Measurements from ENCODE around the gene ZBTB8A.

DNA sequence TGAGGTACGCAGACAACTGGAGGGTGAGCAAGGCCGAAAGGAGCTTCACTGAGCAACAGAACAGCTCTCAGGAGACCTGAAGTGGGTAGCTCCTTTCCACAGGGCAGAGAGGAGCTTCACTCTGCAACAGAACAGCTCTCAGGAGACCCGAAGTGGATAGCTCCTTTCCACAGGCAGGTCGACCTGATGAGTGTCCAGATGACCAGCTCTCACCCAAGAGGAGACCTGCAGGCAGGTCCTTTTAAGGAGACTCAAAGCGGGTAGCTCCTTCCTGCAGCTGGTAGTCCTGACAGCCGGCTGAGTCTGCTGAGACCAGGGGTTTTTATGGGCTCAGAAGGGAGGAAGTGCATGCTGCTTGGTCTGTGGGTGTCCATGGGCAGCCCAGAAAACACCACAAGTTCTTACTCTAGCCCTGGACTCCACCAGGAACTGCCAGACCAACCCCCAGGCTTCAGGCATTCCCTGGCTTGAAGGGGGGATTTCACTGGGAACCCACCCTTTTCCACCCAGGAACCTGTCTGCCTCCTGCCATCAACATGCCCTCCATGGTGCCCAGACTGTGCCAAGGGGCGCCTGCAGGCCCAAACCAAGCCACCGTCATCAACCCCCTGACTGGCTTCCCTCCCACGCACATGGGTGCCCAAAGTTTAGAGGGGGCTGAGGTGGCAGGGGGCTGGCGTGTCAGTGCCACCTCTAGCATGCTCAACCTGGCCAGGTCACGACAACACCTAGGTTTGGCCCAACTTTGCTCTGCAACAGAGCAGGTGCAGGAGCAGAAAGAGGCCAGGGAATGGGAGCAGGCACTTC is 67.5 kb downstream of the ZBTB8A start:
- TF ChIP-seq, protein P1, sequence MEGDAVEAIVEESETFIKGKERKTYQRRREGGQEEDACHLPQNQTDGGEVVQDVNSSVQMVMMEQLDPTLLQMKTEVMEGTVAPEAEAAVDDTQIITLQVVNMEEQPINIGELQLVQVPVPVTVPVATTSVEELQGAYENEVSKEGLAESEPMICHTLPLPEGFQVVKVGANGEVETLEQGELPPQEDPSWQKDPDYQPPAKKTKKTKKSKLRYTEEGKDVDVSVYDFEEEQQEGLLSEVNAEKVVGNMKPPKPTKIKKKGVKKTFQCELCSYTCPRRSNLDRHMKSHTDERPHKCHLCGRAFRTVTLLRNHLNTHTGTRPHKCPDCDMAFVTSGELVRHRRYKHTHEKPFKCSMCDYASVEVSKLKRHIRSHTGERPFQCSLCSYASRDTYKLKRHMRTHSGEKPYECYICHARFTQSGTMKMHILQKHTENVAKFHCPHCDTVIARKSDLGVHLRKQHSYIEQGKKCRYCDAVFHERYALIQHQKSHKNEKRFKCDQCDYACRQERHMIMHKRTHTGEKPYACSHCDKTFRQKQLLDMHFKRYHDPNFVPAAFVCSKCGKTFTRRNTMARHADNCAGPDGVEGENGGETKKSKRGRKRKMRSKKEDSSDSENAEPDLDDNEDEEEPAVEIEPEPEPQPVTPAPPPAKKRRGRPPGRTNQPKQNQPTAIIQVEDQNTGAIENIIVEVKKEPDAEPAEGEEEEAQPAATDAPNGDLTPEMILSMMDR (IDR thresholded peaks at IDR 0.05): no peak
- no peak for TF ChIP-seq POLR2A (IDR thresholded peaks at IDR 0.05)

Data from adrenal gland (tissue), 5 donors.